ENCODE results near the gene ISM1.

Gene ISM1

DNA sequence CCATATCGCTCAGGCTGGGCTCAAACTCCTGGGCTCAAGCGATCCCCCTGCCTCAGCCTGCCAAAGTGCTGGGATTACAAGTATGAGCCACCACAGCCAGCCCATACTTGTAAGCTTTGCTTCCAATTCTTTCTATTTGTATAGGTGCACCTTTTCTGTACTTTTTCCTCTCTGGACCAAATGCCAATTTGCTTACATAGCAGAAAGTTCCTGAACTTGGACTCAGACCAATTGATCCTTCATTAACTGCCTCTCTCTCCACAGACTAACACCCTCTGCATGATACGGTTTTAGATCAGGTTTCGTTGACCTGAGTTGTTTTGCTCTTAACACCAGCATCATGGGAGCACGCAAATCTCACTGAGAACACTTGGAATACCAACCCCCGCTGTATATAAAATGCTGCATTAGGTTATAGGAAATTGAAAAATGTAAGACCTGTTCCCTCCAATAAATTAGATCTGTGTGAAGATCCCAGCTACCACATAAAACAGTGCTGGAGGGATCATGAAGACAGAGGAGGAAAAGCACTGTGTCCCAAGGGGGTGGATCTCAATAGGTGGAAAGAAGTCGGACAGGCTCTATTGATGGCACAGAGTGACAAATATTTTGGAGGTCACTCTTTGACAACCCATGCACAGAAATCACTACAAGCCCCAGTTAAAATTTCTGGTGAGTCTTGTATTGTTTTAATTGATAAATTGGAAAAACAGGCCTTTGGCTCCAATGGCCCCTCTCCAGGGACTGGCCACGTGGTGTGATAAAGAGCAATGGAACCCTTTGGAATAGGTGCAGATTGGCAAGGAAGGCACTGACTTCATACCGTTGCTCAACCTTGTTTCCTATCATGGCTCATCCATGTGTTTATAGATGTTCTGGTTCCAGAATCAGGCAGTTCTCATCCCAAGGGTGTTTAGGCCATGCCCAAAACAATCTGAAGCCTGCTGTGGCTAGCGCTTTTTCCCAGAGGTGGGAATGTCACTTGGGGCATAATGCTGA, 51.2 kb downstream of the ISM1 start:
- TF ChIP-seq POLR2AphosphoS5 (IDR thresholded peaks at IDR 0.05; ENCODE audit: low read depth) (no peak), SPI1 (IDR thresholded peaks at IDR 0.05; ENCODE audit: borderline replicate concordance, low read depth) (no peak), GABPA (IDR thresholded peaks at IDR 0.05; ENCODE audit: low read depth) (no peak), CTCF (IDR thresholded peaks at IDR 0.05; ENCODE audit: insufficient read depth, low read length) (no peak)
- TF ChIP-seq, protein P1, sequence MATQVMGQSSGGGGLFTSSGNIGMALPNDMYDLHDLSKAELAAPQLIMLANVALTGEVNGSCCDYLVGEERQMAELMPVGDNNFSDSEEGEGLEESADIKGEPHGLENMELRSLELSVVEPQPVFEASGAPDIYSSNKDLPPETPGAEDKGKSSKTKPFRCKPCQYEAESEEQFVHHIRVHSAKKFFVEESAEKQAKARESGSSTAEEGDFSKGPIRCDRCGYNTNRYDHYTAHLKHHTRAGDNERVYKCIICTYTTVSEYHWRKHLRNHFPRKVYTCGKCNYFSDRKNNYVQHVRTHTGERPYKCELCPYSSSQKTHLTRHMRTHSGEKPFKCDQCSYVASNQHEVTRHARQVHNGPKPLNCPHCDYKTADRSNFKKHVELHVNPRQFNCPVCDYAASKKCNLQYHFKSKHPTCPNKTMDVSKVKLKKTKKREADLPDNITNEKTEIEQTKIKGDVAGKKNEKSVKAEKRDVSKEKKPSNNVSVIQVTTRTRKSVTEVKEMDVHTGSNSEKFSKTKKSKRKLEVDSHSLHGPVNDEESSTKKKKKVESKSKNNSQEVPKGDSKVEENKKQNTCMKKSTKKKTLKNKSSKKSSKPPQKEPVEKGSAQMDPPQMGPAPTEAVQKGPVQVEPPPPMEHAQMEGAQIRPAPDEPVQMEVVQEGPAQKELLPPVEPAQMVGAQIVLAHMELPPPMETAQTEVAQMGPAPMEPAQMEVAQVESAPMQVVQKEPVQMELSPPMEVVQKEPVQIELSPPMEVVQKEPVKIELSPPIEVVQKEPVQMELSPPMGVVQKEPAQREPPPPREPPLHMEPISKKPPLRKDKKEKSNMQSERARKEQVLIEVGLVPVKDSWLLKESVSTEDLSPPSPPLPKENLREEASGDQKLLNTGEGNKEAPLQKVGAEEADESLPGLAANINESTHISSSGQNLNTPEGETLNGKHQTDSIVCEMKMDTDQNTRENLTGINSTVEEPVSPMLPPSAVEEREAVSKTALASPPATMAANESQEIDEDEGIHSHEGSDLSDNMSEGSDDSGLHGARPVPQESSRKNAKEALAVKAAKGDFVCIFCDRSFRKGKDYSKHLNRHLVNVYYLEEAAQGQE (IDR thresholded peaks at IDR 0.05; ENCODE audit: insufficient replicate concordance, low read depth) = no peak

DNA sequence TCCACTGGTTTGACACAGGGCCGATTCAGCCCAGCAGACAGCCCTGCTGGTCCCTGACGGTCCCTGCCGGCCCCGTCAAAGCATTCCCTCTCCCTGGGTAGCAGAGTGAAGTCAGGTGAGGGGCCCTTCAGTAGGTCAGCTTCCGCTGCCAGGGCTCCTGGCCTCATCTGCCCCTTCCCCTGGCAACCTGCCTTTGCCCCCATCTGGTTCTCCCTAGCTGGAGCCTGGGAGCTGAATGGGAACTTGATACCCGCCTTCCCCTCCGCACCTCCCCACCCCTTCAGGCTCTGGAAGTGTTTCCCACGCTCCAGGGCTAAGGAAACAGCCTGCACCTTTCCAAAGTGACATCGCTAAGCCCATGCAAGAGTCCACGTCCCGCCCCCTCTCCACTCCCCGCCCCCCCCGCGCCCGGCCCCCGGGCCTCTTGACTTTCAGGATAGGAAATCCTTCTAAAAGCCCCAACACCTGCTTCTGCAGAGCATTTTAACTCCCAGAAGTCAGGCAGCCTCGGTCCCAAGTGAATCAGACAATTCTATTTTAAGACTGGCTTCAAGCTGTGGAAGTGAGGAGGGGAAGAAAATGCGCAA, 53.3 kb downstream of the ISM1 start:
- no peaks in the 10 kb centered on the region for H3K27me3 ChIP-seq (ENCODE audit: insufficient read depth, poor library complexity, severe bottlenecking)
- TF ChIP-seq CTCF (IDR thresholded peaks at IDR 0.05; ENCODE audit: insufficient read depth, low read length) (no peak), POLR2AphosphoS5 (IDR thresholded peaks at IDR 0.05; ENCODE audit: low read depth) (no peak), GABPA (IDR thresholded peaks at IDR 0.05; ENCODE audit: low read depth) (no peak), SPI1 (IDR thresholded peaks at IDR 0.05; ENCODE audit: borderline replicate concordance, low read depth) (no peak)
- TF ChIP-seq, protein P1 (IDR thresholded peaks at IDR 0.05; ENCODE audit: insufficient replicate concordance, low read depth) = no peak
- no peak overlapping the region for H3K4me3 ChIP-seq (replicated peaks; ENCODE audit: insufficient read depth, low read length)
- DNase-seq (ENCODE audit: low read depth in 1 of 2, low spot score in 1 of 2) = no peak
- no peak overlapping the region for H3K27ac ChIP-seq (replicated peaks)

More for the DNA sequence above, 51.2 kb downstream of the ISM1 start:
- H3K4me3 ChIP-seq (replicated peaks; ENCODE audit: insufficient read depth, low read length) = no peak overlapping the region
- H3K27ac ChIP-seq (replicated peaks) = no peak overlapping the region
- H3K27me3 ChIP-seq (ENCODE audit: insufficient read depth, poor library complexity, severe bottlenecking) = no peaks in the 10 kb centered on the region
- no peak for DNase-seq (ENCODE audit: low read depth in 1 of 2, low spot score in 1 of 2)

DNA sequence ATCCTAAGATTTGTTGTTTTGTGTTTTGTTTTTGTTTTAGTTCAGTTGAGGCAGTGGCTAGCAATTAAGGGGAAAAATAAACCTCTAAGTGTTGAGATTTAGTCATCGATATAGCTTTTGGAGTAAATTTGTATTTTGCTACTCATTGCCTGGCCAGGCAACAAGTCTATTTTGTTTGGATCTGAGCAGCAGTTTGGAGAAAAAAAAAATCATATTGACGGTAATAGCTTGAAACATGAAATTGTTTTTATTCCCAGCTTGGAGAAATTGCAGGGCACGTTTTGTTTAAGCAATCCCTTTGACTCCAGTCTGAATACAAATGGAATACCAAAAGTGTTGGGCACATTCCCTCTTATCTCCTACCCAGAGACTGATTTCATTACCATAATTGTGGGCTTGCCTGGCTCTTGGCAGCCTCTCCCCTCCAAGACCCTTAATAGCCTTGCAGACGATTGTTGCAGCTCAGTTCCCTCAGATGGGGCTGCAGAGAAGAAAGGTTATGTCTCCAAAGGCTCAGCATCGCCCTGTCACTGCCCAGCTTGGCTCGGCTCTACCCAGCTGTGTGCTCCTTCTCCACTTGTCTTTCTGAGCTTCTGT, 56.0 kb downstream of the ISM1 start:
- no peak for DNase-seq (ENCODE audit: low read depth in 1 of 2, low spot score in 1 of 2)
- TF ChIP-seq, protein P1 (IDR thresholded peaks at IDR 0.05; ENCODE audit: insufficient replicate concordance, low read depth) = no peak
- TF ChIP-seq SPI1 (IDR thresholded peaks at IDR 0.05; ENCODE audit: borderline replicate concordance, low read depth) (no peak), CTCF (IDR thresholded peaks at IDR 0.05; ENCODE audit: insufficient read depth, low read length) (no peak), POLR2AphosphoS5 (IDR thresholded peaks at IDR 0.05; ENCODE audit: low read depth) (no peak), GABPA (IDR thresholded peaks at IDR 0.05; ENCODE audit: low read depth) (no peak)
- Histone ChIP-seq H3K27ac (replicated peaks) (no peak overlapping the region), H3K4me3 (replicated peaks; ENCODE audit: insufficient read depth, low read length) (no peak overlapping the region), H3K27me3 (ENCODE audit: insufficient read depth, poor library complexity, severe bottlenecking) (no peaks in the 10 kb centered on the region)

Data from HL-60 (cell line).